HG02678 (cell line): Measurements from ENCODE around the gene CNIH3.
"Not testable (repeated sequence)": the region's sequence is repeated elsewhere in the genome, so short reads cannot be mapped to it uniquely, and the experiment has no call there.

Experiments
- ATAC-seq: cut with Tn5 transposase; IDR thresholded peaks from one replicate; pipeline ENCODE4 v1.9.1; 2021; ENCODE audit warnings: mild to moderate bottlenecking, moderate library complexity; ENCODE audit not compliant: unreplicated experiment

The CNIH3 gene

GRCh38 chr1:224615861-224616755 is at the start of gene CNIH3:
Gene CNIH3, plus strand, starts transcription at chr1:224616317. Its CDS starts 858 bp downstream, at chr1:224617175.
- no peak for ATAC-seq

- not testable (repeated sequence) for ATAC-seq
Measured at GRCh38 chr1:224566492-224566891, 49.6 kb upstream of the CNIH3 start.

GRCh38 chr1:224569276-224569675 is 46.8 kb upstream of the CNIH3 start:
- no peak for ATAC-seq

- ATAC-seq = not testable (repeated sequence)
Measured at GRCh38 chr1:224571975-224572374, 44.1 kb upstream of the CNIH3 start.

- ATAC-seq = no peak
Measured at GRCh38 chr1:224579526-224579925, 36.6 kb upstream of the CNIH3 start.

- no peak for ATAC-seq
Measured at GRCh38 chr1:224580006-224580405, 36.1 kb upstream of the CNIH3 start.

GRCh38 chr1:224582041-224582440 is 34.1 kb upstream of the CNIH3 start:
- ATAC-seq = no peak

GRCh38 chr1:224583774-224584173 is 32.3 kb upstream of the CNIH3 start:
- ATAC-seq = no peak

- no peak for ATAC-seq
Measured at GRCh38 chr1:224585051-224585450, 31.1 kb upstream of the CNIH3 start.

GRCh38 chr1:224587051-224587450 is 29.1 kb upstream of the CNIH3 start:
- ATAC-seq = no peak

- ATAC-seq = no peak
Measured at GRCh38 chr1:224588515-224588914, 27.6 kb upstream of the CNIH3 start.

- no peak for ATAC-seq
Measured at GRCh38 chr1:224589006-224589405, 27.1 kb upstream of the CNIH3 start.

GRCh38 chr1:224591326-224591725 is 24.8 kb upstream of the CNIH3 start:
- no peak for ATAC-seq

GRCh38 chr1:224592636-224593582 is 23.2 kb upstream of the CNIH3 start:
- peak; percentile 63 for ATAC-seq

- ATAC-seq = no peak
Measured at GRCh38 chr1:224594360-224594759, 21.8 kb upstream of the CNIH3 start.

GRCh38 chr1:224594851-224595250 is 21.3 kb upstream of the CNIH3 start:
- ATAC-seq = no peak

GRCh38 chr1:224605482-224606181 is 10.5 kb upstream of the CNIH3 start:
- no peak for ATAC-seq

- no peak for ATAC-seq
Measured at GRCh38 chr1:224607188-224608148, 8.6 kb upstream of the CNIH3 start.

GRCh38 chr1:224609333-224609732 is 6.8 kb upstream of the CNIH3 start:
- no peak for ATAC-seq

- no peak for ATAC-seq
Measured at GRCh38 chr1:224612246-224612645, 3.9 kb upstream of the CNIH3 start.
